Vagina (tissue), 2 donors: ENCODE measurements around the gene GNG7. TPM values are rescaled to one million over a fixed set of nuclear protein-coding genes. Genes with fewer than 3 reads are reported as not detected.

ENCODE experiments used
- DNase-seq, 2 donors: peaks; one replicate each; pipeline ENCODE4 v3.0.0-alpha.2; 2017; ENCODE audit errors: extremely low spot score in 2 of 2
- H3K27ac ChIP-seq: fragments of 200-600 bp; sonication (generic); one replicate; pipeline ENCODE4 v1.5.1; 2019
- H3K27me3 ChIP-seq: fragments of 200-600 bp; sonication (generic); one replicate; pipeline ENCODE4 v1.5.1; 2019
- H3K36me3 ChIP-seq, 2 donors: fragments of 200-600 bp; sonication (generic); one replicate each; pipeline ENCODE4 v1.5.1; 2017 to 2019
- H3K4me1 ChIP-seq: fragments of 200-600 bp; sonication (generic); one replicate; pipeline ENCODE4 v1.5.1; 2019
- H3K4me3 ChIP-seq, 2 donors: fragments of 200-600 bp; sonication (generic); 1 replicate in 1 of 2; 2 replicates in 1 of 2; pipeline ENCODE4 v1.5.1; 2016 to 2019
- H3K9me3 ChIP-seq: fragments of 200-600 bp; sonication (generic); one replicate; pipeline ENCODE4 v1.5.1; 2019
- POLR2A ChIP-seq, 2 donors: fragments of 450-650 bp; IDR thresholded peaks; one replicate each; pipeline ENCODE4 v1.6.1; 2017; ENCODE audit warnings: antibody characterized with exemption in 2 of 2, mild to moderate bottlenecking in 2 of 2, moderate library complexity in 2 of 2
- POLR2AphosphoS5 ChIP-seq, 2 donors: sonication (generic); formaldehyde crosslinking; IDR thresholded peaks; one replicate each; pipeline ENCODE4 v1.9.0; 2017; ENCODE audit warnings: antibody characterized with exemption in 2 of 2, mild to moderate bottlenecking in 2 of 2, low read depth in 1 of 2; ENCODE audit not compliant: insufficient read depth in 1 of 2
- intact Hi-C: fragments of 100-400 bp; cut with DNase I; formaldehyde crosslinking; loops from one replicate; pipeline ENCODE4 v1.15.1; 2023
- total RNA-seq: library from RNA; depleted of rRNA; stranded (reverse); fragments of >200 nt; gene quantifications from one replicate; pipeline ENCODE4 v1.2.3, GENCODE V29; 2016
- TF ChIP-seq, protein P1 (sequence below), 3 experiments: fragments of 450-650 bp in 2 of 3; fragments of 200-600 bp in 1 of 3; sonication (generic) in 1 of 3; IDR thresholded peaks; one replicate each; pipeline ENCODE4 v1.5.1; 2017 to 2019; ENCODE audit warnings: antibody characterized with exemption in 3 of 3, mild to moderate bottlenecking in 2 of 3, moderate library complexity in 2 of 3

GNG7 gene
- total RNA-seq, 1 donor from 2014 or later: 2.0 TPM

DNA sequence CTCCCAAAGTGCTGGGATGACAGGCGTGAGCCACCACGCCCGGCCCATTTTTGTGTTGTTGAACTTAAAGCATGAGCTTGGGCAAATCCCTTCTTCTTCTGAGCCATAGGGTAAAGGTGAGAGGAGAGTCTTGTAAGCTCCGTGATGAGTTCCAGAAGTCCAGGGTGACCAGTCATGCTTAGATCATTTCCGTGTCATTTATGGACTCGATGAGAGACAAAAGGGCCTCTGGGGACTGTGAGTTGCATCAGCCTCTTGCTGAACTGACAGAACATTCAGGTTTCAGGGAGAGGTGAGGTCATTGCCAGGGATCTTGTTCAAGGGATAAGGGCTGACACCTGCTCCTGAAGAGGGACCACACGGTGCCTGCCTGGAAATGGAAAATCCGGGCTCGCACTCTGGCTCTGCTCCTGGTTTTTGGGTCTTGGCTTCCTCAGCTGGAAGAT lies 173.0 kb downstream of the GNG7 start:
- TF ChIP-seq POLR2A (IDR thresholded peaks at IDR 0.05): no peak
- peak in 1 of 2 donors; percentile 68 for TF ChIP-seq POLR2AphosphoS5 (IDR thresholded peaks at IDR 0.05; ENCODE audit: insufficient read depth in 1 of 2, low read depth in 1 of 2)
- TF ChIP-seq, protein P1, sequence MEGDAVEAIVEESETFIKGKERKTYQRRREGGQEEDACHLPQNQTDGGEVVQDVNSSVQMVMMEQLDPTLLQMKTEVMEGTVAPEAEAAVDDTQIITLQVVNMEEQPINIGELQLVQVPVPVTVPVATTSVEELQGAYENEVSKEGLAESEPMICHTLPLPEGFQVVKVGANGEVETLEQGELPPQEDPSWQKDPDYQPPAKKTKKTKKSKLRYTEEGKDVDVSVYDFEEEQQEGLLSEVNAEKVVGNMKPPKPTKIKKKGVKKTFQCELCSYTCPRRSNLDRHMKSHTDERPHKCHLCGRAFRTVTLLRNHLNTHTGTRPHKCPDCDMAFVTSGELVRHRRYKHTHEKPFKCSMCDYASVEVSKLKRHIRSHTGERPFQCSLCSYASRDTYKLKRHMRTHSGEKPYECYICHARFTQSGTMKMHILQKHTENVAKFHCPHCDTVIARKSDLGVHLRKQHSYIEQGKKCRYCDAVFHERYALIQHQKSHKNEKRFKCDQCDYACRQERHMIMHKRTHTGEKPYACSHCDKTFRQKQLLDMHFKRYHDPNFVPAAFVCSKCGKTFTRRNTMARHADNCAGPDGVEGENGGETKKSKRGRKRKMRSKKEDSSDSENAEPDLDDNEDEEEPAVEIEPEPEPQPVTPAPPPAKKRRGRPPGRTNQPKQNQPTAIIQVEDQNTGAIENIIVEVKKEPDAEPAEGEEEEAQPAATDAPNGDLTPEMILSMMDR (IDR thresholded peaks at IDR 0.05): no peak
- Histone ChIP-seq H3K9me3 (no peaks in the 10 kb centered on the region), H3K4me3 (no peak overlapping the region), H3K27me3 (no peaks in the 10 kb centered on the region), H3K4me1 (peaks cover 12% of the 10 kb centered on the region), H3K36me3 (no peaks in the 10 kb centered on the region), H3K27ac (no peak overlapping the region)
- intact Hi-C loops: no loop called here
- DNase-seq: no peak

DNA sequence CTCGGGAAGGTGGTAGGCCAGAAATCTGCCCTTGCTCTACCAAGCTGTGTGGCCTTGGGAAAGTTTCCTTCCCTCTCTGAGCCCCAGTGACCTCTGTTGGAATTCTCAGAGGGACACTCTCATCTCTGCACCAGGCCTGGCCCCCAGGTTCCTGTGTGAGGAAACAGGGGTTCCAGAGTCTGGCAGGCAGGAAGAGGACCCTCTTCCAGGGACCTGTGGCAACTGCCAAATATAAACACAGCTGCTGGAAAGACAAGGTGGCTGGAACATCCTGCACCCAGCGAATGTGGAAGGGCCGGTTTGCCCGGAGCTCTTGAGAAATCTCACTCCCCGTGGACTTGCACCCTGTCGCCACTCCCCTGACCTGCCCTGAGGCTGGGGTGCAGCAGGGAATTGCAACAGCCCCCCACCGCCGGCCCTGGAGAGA lies 173.8 kb downstream of the GNG7 start:
- DNase-seq: no peak
- Histone ChIP-seq H3K27me3 (no peaks in the 10 kb centered on the region), H3K27ac (peak overlapping the region; percentile 7), H3K36me3 (no peaks in the 10 kb centered on the region), H3K9me3 (no peaks in the 10 kb centered on the region), H3K4me1 (peaks cover 20% of the 10 kb centered on the region), H3K4me3 (no peak overlapping the region)
- intact Hi-C loops: no loop called here
- TF ChIP-seq, protein P1 (IDR thresholded peaks at IDR 0.05): no peak
- peak in 1 of 2 donors; percentile 28 for TF ChIP-seq POLR2AphosphoS5 (IDR thresholded peaks at IDR 0.05; ENCODE audit: insufficient read depth in 1 of 2, low read depth in 1 of 2)
- no peak for TF ChIP-seq POLR2A (IDR thresholded peaks at IDR 0.05)

DNA sequence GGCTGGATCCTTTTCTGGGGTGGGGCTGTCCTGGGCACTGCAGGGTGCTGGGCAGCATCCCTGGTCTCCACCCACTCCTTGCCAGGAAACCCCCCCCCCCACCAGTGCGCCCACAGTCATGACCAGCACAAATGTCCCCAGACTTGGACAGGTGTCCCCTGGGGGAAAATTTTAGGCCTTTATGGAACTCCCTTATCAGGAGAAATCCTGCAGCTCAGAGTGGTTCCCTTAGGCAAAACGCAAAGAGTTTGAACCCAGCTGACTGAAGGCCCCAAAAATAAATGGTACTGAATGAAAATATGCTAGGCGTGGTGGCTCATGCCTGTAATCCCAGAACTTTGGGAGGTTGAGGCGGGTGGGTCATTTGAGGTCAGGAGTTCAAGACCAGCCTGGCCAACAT lies 174.8 kb downstream of the GNG7 start:
- H3K27me3 ChIP-seq: no peaks in the 10 kb centered on the region
- no peak overlapping the region for H3K4me3 ChIP-seq
- H3K4me1 ChIP-seq: peaks cover 22% of the 10 kb centered on the region
- no peak overlapping the region for H3K27ac ChIP-seq
- TF ChIP-seq, protein P1 (IDR thresholded peaks at IDR 0.05): no peak
- TF ChIP-seq POLR2A (IDR thresholded peaks at IDR 0.05) (no peak), POLR2AphosphoS5 (IDR thresholded peaks at IDR 0.05; ENCODE audit: insufficient read depth in 1 of 2, low read depth in 1 of 2) (no peak)
- DNase-seq: no peak
- H3K36me3 ChIP-seq: no peaks in the 10 kb centered on the region
- intact Hi-C loops: no loop called here
- H3K9me3 ChIP-seq: no peaks in the 10 kb centered on the region

DNA sequence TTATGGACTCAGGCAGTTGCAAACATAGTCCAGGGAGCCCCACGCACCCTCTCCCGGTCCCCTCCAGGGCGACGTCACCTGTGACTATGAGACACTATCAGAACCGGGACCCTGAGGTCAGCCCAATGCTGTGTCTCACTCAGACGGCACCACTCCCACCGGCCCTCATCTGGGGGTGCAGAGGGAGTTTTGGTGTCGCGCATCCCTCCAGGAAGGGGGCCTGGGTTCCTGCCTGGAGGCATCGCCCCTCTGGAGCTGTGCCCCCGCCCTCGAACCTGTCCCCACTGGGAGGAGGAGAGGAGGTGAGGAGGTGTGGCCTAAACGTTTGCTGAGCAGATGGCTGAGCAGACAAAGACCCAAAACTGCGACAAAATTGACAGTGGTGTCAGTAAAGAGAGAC lies 175.3 kb downstream of the GNG7 start:
- no peak for DNase-seq
- no peaks in the 10 kb centered on the region for H3K36me3 ChIP-seq
- H3K4me3 ChIP-seq: no peak overlapping the region
- H3K27me3 ChIP-seq: no peaks in the 10 kb centered on the region
- TF ChIP-seq POLR2A (IDR thresholded peaks at IDR 0.05) (no peak), POLR2AphosphoS5 (IDR thresholded peaks at IDR 0.05; ENCODE audit: insufficient read depth in 1 of 2, low read depth in 1 of 2) (no peak)
- TF ChIP-seq, protein P1 (IDR thresholded peaks at IDR 0.05): no peak
- intact Hi-C loops: no loop called here
- no peaks in the 10 kb centered on the region for H3K9me3 ChIP-seq
- H3K27ac ChIP-seq: no peak overlapping the region
- peaks cover 22% of the 10 kb centered on the region for H3K4me1 ChIP-seq

DNA sequence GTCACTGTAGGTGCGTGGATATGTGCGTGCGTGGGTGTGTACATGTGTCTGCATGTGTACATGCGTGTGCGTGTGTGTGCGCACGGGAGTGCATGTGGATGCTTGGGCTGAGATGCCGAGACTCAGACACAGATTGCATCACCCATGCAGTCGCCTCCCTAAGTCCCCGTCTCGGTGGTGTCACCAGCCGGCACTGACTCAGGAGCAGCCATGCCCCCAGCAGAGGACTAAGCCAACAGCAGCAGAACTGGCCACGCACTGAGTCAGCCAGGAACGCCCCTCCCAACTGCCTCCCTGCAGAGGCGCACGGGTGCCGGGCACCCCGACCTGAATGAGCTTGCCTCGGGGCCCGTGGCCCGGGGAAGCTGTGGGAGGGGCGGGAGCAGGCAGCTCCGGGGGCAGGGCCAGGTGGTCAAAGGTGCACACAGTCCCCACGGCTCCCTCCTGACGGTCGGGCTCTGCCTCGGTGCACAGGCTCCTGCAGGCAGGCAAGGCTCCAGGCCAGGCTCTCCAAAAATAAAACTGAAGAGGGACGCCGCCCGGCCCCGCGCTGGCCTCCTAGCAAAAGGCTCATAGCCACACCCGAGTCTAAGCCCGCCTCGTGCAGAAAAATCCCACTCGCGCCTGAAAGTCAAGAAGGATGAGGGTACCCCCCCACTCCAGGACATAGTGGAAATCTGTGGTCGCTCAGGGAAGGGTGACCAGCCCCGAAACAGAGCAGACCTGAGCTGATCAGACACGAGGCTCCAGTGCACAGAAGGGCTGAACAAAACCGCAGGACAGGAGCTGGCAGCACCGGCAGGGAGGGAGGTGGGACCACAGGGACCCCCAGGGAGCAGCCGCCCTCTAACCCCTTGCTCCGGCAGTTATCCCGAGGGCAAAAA lies 177.4 kb downstream of the GNG7 start:
- Histone ChIP-seq H3K4me1 (peaks cover 22% of the 10 kb centered on the region), H3K4me3 (peak overlapping the region; percentile 22 to 30), H3K27me3 (no peaks in the 10 kb centered on the region), H3K9me3 (no peaks in the 10 kb centered on the region), H3K27ac (no peak overlapping the region), H3K36me3 (no peaks in the 10 kb centered on the region)
- intact Hi-C loops: no loop called here
- TF ChIP-seq POLR2AphosphoS5 (IDR thresholded peaks at IDR 0.05; ENCODE audit: insufficient read depth in 1 of 2, low read depth in 1 of 2) (peak in 1 of 2 donors; percentile 54), POLR2A (IDR thresholded peaks at IDR 0.05) (no peak)
- TF ChIP-seq, protein P1 (IDR thresholded peaks at IDR 0.05): no peak
- DNase-seq: no peak
